SKM-1 (cell line): ENCODE measurements around the gene TMEM196.

Source experiments
- DNase-seq: peaks from one replicate; lab custom pipeline; 2025; ENCODE audit not compliant: unreplicated experiment; lab: John Stamatoyannopoulos, UW

TMEM196 gene

DNA sequence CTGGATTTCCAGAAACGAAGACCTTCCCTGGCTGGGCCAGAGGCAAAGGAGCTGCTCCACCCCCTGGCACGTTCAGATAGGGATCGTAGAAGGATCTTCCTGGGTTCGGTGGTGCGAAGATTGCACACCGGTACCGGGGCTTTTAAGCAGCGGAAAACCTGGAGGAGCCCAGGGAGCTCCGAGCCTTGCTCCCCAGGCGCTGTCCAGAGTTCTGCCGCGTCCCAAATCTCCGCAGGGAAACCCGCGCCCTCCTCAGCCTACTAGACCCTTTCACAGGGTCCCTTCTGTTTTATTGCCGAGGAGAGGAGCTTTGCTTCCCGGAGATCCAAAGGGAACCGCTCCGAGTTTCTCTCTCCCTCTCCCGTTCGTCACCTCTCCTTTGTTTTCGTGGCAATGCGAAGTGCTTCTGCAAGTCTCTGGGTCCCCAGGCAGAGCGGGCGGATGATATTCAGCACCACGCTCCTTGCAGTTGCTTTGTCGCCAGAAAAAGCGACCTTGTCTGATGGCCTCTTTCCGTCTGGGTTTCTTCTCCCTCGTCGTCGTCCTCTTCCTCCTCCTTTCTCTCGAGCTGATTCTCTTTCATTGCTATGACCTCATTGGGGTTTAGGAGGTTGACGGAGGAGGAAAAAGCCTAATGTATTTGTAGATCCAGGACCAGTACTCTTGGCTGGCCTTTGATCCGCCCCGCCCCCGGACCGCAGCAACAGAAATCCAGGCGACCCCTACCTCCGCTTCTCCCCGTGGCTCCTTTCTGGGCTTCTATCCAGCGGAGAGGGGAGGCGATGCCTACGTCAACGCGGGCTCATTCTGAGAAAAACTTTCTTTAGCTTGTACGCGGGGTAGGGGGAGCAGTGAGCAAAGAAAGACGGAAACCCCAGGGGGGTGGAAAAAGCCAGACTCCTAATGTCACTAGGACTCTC, at the start of gene TMEM196:
Gene TMEM196, minus strand, starts transcription at position 777 of the 920 bp plus-strand sequence. CDS start 921 bp downstream, outside the sequence.
- DNase-seq, result no peak

DNA sequence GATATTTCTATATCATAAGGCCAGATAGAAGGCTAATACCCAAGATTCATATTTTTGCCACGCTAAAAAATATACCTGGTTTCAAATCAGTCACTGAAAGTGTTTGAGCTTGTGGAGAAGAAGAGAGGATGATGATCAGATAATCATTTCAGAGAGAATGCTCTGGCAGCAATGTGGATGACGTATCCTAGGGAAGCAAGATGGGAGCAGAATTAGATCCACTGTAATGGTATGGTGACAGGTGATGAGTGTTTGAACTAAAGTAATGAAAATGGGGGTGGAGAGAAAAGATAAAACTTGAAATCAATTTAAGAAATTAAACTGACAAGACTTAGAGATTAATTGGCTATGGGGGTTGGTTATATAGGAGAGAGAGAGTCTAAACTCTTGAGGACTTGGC, 42.7 kb upstream of the TMEM196 start:
- no peak for DNase-seq

DNA sequence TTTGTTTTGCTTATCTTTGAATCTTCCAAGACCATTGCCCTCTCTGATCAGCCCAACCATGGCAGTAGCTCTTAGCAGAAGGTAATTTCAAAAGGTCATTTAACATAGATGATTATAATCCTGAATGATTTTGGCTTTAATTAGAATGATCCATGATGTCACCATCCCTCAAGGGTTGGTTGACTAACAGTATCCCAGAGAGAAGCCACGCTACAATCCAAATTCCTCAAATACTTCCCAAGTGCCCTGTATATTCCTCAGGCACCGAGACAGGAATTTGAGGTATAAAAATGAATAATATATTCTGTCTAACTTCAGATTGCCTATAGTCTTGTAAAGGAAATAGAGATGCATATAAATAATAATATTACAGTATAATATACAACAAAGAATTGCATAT, 42.1 kb upstream of the TMEM196 start:
- DNase-seq, result no peak

DNA sequence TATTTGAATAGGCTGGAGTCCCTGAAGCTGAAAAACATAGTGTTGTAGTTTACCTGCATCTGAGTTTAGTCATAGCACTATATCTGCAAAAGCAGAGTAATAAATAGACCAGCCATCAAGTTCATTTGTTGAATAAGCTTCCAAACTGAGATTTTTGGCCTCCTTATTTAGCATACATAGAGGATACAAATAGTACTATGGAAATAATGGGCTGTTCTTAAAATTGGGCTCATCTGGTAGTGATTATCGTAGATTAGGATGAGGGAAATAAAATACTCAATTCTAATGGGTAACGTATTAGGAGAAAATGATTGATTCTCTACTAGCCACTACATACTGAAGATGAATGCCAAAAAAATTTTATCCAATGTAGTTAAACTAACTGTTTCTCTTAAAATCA, 41.4 kb upstream of the TMEM196 start:
- no peak for DNase-seq

DNA sequence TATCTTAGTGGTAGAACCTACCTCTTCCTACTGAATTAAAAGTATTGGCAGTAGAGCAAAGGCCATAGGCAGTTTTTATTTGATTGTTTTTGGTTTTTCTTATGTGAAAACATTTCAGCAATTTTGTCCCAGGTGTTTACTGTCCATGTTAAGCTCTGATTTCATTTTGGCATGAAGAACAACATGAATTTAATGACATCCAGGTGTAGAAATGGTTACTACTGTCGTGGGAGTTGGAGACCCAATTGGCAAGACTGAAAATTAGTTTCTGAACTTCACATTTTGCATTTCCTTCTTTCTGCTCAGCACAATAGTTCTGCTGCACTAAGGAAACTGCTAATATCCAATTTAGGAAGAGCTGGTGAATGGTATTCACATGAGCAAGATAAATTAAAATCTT, 38.0 kb upstream of the TMEM196 start:
- no peak for DNase-seq

DNA sequence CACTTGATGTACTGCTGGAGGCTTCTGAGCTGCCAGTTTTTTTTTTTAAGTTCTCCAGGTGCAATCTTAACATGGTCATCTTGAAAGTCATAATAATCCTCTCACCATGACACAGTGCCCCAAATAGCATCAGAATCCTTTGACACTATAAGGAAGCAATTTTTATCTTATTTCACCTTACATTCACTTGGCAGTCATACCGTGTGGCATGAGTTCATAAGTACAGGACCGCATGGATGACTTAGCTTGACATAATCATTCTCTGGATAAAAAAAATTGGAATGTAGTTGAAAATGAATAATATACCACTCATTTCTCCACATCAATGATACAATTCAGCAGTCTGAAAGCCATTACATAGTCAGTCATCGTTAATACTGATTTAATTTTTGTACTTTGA, 25.6 kb upstream of the TMEM196 start:
- DNase-seq, result no peak

DNA sequence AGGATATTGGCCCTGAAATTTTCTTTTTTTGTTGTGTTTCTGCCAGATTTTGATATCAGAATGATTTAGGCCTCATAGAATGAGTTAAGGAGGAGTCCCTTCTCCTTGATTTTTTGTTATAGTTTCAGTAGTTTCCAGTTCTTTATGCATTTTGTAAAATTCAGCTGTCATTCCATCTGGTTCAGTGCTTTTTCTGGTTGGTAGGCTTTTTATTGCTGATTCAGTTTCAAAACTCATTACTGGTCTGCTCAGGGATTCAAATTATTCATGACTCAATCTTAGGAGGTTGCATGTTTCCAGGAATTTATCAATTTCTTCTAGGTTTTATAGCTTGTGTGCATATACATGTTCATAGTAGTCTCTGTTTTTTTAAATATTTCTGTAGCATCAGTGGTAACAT, 10.1 kb upstream of the TMEM196 start:
- no peak for DNase-seq

DNA sequence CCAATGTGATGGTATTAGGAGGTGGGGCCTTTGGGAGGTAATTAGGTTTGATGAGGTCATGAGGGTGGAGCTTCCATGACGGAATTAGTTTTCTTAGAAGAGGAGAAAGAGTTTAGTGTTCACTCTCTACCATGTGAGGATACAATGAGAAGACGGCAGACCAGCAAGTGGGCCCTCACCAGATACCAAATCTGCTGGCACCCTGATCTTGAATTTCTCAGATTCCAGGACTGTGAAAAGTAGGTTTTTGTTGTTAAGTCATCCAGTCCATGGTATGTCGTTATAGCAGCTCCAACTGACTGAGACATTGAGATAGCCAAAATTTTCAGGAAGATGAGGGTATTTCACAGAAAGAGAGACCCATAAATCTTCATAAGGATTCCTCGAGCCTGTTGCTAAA, 3.6 kb upstream of the TMEM196 start:
- no peak for DNase-seq

DNA sequence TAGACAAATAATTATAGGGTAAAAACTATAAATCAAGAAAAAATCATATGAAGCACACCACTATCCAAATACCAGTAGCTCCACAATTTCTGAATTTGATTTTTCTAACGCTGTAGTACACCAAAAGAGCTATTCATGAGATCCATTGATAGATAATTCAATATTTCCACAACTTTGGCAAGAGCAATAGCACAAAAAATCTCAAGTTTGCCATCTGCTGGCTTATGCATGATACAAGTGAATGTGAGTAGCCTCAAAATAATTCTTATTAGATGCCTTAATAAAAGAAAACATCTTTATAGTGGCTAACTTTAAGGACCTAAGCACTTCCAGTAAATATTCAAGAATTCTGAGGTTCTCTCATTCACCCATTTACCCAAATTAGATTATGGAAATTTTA, 2.2 kb upstream of the TMEM196 start:
- DNase-seq, result no peak

DNA sequence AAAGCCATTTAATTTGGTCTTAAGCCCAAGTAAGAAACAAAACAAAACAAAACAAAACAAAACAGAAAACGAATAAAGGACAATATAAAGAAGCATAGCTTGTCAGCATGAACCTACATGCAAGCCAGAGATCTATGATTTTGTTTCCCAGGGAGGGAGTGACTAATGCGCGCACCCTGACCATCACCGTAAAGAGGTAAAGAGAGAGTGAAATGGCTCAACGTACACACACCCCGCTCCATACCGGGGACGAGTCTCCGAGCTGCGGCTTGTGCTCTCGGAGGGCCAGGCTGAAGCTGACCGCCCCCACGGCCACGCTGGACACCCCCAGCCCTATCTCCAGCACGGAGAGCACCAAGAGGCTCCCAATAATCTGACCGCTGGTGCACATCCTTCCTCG, 1.1 kb downstream of the TMEM196 start:
- no peak for DNase-seq

DNA sequence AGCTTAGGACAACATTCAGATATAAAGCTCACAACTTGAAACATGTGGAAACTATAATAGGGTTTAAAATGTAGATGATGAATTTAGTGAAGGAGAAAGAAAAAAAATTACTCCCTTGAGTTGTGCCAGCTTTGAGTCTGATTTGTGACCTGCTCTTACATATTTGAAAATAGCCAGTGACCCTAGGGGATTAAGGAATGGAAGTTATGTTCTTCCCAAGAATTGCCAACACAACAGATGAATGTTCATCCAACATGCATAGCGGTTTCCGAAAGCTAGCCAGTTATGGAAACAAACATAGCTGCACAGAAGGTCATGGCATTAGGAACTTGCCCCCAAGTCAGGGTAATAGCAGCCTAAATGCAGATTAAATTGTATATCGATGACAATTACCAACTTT, 10.8 kb downstream of the TMEM196 start:
- DNase-seq, result no peak

DNA sequence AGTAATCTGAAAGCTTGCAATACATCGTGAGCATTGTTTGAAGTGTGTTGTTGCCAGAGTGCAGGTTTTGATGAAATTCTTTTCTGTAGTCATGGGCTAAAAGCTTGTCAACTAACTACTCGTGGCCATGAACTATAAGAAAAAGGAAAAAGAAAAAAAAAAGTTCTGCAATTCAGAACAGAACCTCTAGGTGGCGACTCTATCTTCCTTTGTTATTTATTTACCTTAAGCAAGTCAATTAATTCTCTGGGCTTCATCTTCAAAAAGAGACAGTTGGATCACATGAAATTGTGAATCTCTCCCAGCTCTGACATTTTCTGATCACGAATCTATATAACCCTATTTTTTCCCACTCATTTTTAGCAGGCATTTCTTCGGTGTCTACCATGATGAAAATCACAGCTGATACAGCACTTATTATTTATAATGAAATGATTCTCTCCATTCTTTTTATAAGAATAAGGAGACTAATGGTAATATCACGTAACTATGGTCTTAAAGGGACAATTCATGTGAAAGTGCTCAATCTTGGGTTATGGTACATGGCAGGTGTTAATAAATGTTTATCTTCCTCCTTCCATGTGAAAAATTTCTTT, 18.8 kb downstream of the TMEM196 start:
- no peak for DNase-seq

DNA sequence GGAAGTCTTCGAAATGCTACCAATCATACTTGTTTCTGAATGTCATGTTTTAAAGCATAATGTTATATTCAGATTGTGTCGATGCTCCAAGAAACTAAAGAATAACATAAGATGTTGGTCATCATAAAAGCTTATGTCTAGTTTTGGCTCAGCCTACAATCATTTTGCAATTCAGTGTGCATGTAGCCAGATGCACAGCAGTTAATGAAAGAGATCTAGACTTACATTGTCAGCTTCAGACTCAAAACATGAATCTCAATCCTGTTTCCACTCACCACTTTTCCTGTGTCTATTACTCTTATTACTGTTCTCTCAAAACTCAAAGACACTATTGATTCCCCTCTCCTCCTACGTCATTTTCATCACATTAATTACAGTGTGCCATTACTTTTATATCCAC, 21.4 kb downstream of the TMEM196 start:
- DNase-seq, result no peak

DNA sequence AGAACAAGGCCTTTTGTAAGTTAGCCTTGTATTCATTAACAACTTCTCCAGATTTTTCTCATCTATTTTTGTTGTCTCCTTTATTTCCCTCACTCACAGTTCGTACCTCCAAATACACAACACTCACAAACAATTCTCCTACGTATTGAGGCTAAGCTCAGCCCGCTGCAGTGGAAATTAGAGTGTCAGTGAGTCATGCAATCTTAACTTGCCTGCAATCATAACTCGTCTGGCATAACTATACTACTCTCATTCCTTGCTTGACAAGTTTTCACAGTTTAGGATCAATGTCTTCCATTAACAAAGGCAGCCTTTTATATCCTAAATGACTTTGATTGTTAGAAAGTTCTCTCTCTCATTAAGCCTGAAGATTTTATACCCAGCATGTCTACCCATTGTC, 23.8 kb downstream of the TMEM196 start:
- no peak for DNase-seq

DNA sequence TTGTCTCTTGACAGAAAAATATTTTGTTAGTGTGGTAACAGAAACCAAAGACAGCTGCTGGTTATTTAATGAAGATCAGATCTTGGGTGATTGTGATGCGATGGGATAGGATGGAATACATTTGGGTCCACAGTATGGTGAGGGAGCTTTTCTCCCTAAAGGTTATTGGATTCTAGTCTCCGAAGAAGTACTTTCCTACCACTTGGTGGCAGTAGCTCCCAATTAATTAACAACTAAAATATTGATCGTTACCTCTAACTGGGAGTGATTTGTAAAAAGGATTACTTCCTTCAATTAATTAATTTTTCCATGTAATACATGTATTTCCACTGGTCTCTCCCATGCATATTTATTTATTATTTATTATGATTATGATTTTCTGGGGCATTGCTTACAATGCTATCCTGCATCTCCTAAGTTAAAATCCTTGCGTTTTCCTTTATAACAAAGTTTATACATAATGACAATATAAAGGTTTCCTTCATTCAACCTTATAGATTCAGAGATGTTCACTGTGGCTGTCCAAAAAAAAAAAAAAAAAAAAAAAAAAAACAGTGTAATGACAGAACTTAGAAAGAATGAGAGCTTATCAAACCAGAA, 25.6 kb downstream of the TMEM196 start:
- peak; percentile 13 for DNase-seq

DNA sequence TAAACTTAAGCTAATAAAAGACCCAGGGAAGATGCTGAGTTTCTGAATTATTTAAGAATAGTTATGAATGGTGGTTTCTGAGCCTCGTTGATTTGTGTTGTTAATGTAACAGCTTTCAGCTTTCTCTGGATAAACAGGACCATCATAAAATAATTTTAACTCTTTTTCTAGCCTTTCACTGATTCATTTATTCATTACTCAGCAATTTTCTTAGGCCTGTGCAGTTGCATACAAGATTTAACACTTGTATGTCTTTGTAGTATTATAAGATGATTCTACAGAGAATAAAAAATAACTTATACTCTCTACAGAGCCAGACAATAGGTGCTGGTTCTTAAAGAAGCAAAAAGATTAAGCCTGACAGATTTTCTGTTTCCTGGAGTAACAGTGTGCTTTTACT, 29.3 kb downstream of the TMEM196 start:
- DNase-seq, result no peak

DNA sequence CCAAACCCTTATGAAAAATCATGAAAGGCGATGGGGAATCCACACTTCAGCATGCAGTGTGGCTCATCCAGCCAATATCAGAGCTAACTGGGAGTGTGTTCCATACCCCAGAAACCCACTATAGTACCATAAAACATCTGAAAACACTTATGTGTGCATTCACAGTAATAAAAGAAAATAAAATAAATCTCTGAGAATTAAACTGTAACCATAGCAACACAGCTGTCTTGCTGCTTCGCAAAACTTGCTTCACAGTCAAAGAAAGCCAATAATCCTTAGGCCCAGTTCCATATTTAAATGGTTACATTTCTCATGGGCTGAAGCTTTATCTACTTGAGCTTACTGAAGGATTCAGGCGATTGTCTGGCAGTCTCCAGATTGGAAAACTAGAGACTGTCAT, 44.7 kb downstream of the TMEM196 start:
- no peak for DNase-seq

DNA sequence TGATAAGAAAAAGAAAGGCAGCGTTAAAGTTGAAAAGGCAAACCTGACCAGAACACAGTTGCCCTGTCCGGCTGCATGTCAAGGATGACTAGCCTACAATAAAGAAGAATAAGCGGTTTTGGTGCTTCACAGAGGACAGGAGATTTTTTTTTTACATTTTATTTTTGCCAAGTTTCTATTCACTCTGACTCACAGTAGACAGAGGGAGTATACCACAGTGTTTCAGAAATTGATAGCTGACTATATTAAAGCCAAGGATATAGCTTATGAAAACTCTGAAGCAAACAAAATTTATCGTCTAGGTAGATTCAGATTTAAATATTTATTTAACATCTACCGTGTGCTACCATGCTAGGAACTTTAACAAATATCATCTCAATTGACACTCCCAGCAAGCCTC, 47.6 kb downstream of the TMEM196 start:
- no peak for DNase-seq

DNA sequence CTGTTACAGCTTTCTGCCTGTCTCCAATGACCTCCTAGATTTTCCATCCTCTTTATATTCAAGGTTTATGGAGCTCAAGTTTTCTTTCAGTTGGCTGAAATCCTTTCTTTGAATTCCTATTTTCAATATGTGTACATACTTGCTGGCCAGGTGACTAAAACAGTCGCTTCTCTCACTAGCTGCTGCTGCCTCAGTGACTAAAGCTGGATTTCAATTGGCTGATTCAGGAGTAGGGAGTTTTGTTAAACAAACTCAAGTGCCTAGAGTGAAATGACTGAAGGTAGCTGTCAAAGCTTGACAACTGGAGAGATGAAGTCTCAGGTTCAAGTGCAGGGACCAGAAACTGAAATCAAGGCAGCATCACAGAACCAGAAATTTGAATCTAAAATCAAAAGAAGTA, 57.9 kb downstream of the TMEM196 start:
- DNase-seq, result no peak

DNA sequence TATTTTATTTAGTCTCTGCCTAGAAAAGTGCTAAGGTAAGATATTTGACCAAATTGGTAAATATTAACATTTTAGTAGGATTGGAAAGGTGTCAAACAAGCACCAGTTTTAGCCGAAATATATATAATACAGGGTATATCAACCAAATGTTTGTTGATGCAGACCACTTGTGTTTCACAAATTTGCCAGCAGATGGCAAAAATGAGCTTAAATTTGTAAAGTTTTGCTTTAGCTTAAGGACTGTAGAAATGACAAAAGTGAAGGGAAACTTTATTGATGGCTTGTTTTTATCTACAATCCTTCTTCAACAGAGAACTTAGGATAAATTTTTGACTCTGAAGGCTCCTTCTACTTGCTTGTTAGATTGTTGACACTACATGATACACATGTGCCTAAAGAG, 59.7 kb downstream of the TMEM196 start:
- peak; percentile 12 for DNase-seq

DNA sequence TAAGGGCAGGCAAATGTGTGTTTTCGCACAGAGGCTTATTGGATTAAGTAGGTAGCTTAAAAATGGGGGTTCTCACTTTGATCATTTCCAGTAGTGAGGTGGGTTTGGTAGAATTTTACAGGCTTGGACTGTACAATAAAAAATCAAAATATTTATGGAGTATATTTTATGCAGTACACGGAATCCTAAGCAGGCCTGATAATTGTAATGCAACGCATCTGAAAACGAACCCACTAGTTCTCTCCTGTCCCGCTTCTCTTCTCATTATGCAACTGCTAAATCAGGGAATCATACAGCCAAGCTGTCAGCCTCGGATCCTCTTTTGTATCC, 64.2 kb downstream of the TMEM196 start:
- DNase-seq, result no peak
